Measurements from ENCODE around the gene RBBP5.
"Not testable (repeated sequence)": the region's sequence is repeated elsewhere in the genome, so short reads cannot be mapped to it uniquely, and the experiment has no call there.

The RBBP5 gene, protein sequence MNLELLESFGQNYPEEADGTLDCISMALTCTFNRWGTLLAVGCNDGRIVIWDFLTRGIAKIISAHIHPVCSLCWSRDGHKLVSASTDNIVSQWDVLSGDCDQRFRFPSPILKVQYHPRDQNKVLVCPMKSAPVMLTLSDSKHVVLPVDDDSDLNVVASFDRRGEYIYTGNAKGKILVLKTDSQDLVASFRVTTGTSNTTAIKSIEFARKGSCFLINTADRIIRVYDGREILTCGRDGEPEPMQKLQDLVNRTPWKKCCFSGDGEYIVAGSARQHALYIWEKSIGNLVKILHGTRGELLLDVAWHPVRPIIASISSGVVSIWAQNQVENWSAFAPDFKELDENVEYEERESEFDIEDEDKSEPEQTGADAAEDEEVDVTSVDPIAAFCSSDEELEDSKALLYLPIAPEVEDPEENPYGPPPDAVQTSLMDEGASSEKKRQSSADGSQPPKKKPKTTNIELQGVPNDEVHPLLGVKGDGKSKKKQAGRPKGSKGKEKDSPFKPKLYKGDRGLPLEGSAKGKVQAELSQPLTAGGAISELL

DNA sequence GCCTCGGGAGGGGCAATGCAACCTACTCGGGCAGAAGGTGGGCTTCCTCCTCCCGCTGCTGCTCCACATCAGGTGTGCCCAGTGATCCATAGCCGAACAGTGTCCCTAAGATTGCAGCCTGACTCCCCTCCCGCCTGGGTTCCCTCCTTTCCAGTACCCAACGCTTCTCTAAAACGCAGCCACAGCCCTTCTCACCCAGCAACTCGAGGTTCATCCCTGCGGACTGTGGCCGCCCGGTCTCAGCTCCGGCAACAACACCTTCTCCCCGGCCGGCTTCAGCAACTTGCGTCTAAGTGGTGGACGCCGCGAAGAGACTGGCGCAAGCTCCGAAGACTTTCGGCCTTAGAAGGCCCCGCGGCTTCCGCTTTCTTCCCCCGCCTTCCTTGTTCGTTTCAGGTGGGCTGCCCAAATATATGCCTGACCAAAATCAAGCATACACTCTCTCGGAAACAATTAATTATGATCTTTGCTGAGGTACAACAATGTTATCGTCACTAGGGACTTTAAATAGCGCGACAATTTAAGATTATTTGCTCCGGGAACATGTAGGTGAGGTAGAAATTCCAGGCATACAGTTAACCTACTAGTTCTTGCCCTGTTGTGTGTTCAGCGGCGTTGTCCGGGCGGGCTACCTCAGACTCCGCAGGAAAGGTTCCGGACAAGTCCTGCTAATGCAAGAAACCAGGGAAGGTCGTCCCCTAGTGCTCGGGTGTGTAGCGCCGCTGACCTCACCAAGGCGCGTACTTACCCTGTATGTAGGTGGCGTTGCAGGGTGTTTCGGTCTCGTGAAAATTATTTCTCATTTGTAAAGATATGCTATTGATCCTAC lies at the start of gene RBBP5:
Gene RBBP5 (minus strand): TSS at position 319 of the 829 bp plus-strand sequence. CDS start 105 bp downstream, at position 214.
- peak; percentile 97 for DNase-seq

DNA sequence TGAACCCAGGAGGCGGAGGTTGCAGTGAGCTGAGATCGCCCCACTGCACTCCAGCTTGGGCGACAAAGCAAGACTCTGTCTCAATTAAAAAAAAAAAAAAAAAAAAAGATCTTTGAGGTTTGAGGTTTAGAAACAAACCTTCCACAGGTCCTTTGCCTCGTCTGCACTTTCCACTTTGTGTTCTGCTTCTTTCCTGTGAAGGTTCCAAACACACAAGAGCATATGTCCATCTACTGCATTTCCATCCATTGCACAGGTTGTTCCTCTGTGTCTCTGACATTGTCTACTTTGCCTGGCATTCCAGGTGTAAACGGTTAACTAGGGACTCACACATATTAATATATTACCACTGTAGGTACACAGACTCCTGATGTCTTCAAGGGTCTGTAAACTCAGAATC lies 49.6 kb upstream of the RBBP5 start:
- DNase-seq: no peak

DNA sequence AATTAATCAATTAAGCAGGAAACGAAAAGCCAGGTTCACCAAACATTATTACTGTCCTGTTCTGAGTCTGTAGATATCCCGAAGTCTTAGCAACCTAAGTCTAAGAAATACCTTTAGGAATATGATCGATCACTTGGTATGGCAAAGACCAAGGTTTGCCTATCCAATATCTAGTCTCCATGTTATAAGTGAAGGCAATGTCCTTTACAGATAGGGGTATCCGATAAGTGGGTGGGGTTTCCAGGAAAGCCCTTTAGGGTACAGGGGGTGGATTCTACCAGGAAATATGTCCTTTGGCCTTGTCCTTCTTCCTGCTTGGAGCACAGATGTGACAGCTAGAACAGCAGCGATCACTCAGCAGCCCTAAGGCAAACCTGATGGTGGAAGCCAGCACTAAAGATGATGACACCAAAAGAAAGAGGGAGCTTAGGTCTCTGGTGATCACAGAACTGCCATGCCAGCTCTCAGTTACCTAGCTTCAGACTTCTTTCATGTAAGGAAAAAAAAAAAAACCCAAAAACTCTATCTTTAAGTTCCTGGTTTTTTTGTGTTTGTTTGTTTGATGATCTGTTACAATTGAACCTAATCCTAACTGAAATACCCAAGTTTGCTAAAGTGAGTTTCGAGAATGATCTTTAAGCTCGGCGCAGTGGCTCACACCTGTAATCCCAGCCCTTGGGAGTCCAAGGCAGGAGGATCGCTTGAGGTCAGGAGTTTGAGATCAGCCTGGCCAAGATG lies 48.9 kb upstream of the RBBP5 start:
- DNase-seq: no peak

DNA sequence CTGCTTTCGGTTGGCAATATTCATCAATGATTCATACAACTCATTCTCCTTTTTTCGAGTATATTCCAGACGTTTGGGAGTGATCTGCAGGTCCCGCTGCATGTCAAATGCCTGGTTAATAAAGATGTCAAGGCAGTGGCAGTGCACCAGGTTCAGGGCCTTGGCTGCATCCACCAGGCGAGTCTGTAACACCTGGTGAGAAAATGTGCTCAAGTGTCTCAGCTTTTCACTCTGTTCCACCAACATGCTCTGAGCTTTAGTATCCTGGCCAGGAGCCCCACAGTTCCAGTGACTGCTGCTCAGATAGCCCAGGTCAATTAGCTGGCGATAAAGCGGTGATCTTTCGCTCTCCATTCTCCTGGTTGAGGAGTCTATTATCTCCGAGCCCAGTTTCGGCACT lies 47.5 kb upstream of the RBBP5 start:
- no peak for DNase-seq

DNA sequence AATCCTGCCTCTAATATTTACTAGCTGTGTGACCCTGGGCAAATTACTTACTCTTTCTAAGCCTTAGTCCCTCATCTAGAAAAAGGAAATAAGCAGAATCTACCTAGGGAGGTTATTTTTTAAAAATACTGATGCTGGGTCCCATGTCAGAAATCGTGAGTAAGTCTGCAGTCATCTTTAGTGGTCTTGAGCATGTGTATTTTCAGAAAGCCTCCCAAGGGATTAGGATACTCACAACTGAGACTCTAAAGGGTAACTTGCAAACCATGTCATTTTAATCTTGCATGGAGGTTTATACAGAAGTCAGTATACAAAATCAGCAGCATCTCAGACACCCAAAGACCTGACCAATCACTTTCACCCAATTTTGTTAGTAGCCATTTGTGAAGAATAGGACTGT lies 46.5 kb upstream of the RBBP5 start:
- no peak for DNase-seq

DNA sequence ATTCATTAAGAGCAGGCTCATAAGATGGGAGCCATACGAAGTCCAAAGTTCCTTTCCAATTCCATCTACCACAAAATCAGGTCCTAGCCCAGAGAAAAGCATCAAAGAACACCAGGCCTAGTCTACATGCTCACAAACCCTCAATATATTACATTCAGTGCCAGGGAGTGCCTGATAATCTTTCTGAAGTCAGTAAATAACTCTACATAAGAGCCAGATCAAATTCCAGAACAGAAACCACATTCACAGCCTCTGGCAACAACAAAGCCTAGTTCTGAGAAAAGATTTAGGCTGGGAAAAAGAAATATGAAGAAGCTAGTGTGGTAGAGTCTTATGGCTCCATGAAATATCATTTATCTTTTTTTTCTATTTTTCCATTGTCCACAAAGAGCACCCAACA lies 40.5 kb upstream of the RBBP5 start:
- no peak for DNase-seq

DNA sequence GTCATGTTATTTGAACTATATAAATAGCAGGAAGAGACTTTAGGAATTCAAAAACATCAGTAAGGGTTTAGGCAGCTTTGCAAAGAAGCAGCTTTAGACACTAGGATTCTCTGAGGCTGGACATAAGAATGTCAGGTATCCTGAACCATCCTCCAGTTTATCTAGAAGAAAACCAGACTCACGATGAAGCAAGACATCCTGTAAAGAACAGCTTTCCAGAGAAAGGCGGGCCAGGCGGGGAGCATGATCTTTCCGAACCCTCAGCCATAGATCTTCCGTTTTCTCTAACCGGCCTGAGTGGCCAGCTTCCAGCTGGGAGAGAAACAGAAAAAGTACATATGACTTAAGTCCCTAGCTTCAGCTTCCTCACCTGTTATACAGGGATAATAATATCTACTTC lies 39.3 kb upstream of the RBBP5 start:
- no peak for DNase-seq

DNA sequence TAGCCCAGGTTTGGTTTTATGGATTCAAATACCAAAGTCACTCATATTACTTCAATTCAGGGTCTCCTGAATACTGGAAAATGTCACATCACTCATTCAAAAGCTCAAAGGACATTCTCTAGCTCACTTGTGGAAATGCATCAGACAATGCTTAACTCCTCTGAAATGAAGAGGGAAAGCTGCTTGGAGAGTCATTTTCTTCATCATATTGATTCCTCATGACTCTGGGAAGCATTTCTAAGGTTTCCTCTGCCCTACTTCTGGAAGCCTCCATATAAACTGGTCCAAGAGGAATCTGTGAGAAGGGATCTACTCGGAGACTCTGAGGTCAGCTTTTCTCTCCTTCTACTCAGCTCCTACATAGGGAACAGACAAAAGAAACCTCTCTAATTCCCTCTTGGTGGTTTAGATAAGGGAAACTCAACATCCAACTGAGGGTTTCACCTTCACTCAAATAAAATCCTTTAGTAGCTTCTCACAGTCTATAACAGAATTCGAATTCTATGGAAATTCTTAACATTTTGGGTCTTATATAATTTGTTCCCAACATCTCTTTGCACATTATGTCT lies 36.4 kb upstream of the RBBP5 start:
- no peak for DNase-seq

DNA sequence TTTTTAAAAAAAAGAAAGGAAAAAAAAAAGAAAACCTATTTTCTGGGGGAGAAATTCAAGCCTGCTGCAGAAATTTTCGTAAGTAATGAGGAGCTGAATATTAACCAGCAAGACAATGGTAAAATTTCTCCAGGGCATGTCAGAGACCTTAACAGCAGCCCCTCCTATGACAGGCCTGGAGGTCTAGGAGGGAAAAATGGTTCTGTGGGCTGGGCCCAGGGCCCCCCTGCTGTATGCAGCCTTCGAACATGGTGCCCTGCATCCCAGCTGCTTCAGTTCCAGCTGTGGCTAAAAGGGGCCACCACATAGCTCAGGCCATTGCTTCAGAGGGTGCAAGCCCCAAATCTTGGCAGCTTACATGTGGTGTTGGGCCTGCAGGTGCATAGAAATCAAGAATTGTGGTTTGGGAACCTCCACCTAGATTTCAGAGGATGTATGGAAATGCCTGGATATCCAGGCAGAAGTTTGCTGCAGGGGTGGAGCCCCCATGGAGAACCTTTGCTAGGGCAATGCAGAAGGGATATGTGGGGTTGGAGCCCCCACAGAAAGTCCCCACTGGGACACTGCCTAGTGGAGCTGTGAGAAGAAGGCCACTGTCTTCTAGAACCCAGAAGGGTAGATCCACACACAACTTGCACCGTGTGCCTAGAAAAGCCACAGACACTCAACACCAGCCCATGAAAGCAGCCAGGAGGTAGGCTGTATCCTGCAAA lies 34.0 kb upstream of the RBBP5 start:
- not testable (repeated sequence) for DNase-seq

DNA sequence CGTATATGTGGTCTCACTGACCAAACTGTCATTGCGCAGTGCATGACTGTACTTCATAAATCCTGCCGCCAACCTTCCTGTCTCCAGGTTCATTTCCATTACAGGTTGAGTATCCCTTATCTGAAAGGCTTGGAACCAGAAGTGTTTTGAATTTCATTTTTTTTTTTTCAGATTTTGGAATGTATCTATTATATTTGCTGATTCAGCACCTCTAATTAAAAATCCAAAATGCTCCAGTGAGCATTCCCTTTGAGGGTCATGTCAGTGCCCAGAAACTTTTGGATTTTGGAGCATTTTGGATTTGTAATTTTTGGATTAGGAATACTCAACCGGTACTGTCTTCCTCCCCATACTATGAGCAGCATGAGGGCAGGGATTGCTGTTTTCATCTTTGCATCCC lies 30.7 kb upstream of the RBBP5 start:
- DNase-seq: no peak

DNA sequence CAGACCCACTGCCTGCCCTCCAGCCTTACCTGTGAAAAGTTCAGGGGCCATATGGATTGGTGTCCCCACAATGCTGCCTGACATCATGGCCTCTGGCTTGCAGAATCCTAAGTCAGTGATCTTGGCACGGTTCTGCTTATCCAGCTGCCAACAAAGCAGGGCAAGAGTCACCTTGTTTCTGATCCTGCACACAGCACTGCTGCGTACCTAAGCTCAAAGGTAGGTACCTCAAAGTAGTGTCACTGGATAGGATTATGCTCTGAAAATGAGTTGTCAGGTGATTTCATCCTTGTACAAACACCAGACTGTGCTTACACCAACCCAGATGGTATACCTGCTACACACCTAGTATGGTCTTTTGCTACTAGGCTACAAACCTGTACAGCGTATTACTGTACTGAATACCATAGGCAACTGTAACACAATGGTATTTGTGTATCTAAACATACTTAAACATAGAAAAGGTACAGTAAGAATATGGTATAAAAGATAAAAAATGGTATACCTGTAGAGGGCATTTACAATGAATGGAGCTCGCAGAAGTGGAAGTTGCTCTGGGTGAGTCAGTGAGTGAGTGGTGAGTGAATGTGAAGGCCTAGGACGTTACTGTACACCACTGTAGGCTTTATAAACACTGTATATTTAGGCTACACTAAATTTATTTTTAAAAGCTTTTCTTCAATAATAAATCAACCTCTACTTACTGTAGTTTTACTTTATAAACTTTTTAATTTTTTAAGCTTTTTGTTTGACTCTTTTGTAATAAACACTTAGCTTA lies 29.1 kb upstream of the RBBP5 start:
- DNase-seq: no peak

DNA sequence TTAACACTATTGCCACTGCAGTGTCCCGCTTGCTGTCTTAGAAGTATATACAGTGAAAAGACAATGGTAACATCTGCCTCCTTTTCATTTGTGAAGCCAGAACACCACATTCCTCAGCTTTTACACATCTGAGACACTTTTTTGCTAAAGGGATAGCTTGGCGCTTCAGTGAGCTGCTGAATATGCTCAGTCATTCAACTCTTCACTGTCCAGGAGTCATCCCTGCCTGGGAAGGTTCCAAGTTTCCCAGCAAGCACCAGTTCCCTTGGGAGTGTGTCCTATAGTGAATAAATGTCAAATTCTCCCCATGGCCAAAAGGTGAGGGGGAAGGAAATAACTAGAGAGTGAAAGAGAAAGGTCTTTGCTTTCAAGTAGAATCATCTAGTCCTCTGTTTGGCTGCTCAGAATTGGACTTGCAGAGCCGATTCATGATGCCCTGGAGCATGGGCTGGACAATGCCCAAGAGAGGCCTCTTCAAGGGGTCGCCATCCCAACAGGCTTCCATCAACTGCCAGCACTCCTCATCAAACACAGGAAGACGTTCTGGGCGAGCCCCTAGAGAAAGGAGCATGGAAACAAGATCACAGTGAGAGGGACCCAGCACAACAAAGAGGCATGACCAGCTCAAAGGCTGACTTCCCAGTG lies 25.5 kb upstream of the RBBP5 start:
- DNase-seq: no peak

DNA sequence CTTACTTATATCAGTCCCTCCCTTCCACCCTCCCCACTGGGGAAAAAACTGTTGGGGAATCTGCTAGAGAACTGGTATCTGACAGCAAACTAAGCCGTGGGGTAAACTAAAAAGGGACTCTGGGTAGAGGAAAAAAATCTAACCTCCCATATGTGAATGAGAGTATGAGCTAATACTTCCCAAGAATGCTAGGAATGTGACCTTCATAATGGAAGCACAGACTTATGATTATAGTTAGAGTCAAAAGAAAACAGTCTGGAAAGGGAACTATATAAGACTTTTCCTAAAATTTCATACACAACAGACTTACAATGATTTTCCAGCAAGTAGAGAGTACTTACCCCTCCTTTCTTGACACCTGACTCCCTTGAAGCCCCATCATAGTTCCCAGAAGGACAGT lies 23.0 kb upstream of the RBBP5 start:
- DNase-seq: no peak

DNA sequence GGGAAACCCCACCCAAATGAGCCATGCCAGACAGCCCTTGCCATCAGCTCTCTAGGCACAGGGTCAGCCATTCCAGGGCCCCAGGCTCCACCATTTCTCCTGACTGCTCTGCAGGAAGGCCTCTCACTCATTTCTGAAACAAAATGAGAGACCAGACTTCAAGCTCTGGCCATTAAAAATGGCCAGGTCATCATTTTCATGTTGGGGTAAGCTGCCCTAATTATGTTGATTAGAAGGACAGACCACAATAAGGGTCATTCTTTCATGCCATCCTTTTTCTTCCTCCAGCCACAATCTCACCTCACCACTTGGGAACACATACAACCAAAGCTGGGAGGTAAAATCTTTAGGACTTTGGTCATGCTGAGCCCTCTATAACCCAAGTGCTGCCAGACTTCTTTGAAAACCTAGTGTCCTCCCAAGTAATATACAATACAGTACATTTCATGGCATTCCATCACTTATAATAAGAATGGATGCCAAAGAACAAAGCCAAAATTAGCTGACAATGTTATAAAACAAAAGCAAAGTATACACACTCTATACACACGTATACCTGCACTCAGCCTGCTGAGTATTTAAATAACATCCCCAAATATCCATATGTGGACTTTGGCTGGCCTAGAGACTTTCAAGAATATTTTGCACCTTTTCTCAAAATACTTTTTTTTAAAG lies 22.4 kb upstream of the RBBP5 start:
- DNase-seq: no peak

DNA sequence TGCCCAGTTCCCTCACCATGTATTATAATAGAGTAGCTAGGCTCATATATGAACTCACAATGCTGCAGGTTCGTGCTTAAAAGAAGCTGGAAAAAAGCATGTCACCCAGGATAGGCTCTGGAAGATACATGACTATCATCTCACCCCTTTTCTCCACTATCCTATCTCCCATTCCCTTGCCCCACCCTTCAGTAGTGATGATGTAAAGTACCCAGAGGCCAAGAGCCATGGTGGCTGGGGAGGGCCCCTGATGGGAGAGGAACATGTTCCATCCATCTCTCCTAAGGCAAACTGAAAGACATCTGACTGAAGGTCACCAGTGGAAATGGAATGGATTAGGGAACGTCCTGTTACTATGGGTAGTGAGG lies 20.3 kb upstream of the RBBP5 start:
- DNase-seq: no peak

DNA sequence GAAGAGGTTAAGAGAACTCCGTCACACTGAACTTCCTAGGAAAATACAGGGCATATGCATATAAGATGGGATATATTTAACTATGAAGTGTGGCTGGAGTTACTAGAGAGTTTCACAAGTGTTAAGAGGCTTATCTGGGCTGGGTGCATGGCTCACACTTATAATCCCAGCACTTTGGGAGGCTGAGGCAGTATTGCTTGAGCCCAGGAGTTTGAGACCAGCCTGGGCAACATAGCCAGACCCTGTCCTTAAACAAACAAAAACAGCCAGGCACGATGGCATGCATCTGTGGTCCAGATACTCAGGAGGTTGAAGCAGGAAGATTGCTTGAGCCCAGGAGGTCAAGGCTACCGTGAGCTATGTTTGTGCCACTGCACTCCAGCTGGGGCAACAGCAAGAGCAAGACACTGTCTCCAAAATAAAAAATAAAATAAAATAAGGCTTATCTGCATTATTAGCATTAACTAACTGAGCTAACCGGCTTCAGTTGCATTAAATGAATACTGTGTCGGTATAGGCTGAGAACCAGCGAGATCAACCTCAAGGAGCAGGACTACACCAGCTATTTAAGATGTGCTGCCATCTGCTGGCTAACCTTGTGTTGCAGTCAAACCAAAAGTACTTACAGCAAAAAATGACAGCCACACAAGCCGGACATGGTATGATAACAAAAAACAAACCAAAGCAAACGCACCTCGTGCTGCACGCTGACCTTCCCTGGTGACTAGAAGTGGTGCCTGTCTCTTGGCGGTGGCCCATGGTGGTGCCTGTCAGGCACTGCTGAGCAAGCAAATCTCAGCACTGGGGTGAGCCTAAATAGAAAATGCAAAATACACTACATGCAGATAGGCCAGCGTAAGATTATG lies 19.7 kb upstream of the RBBP5 start:
- peak; percentile 85 for DNase-seq

DNA sequence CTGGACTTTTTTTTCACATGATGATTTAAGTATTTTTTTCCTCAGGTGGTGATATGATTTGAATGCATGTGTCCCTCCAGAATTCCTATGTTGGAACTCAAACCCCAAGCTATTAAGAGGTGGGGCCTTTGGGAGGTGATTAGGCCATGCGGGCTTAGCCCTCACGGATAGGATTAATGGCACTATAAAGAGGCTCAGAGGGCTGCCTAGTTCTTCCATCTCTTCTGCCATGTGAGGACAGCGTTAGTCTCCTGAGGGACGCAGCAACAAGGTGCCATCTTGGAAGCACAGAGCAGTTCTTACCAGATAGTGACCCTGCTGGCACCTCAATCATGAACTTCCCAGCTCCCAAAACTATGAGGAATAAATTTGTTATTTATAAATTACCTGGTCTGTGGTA lies 18.3 kb upstream of the RBBP5 start:
- no peak for DNase-seq

DNA sequence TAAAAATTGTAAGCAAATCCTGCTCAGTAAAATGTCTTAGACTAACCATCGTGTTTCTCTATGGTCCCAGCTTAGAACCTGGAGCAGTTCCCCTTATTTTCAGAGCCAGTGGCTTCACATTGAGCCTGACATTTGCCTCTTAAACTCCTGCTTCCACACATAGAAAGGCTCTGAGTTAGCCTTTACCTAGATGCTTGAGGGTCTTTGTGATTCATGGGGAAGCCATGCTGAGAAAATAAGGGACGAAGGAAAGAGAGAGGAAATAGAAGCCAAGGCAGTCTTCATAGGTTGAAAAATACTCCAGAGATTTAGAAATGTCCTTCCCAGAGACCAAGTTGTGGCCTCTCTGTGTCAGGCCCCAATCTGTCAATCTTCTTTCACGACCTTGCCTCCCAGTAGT lies 16.1 kb upstream of the RBBP5 start:
- DNase-seq: no peak

DNA sequence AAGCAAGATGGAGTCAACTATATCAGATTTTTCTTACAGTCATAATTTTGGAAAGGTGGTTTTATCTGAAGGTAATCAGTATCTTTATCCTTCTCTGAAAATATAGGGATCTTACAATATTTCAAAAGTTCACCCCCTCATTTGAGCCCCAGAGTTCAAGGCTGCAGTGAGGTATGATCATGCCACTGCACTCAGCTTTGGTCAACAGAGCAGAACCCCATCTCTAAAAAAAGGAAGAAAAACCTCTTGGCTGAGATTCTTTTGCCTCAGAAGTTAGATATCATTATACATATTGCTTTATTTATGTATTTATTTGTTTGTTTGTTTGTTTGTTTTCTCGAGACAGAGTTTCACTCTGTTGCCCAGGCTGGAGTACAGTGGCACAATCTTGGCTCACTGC lies 11.5 kb upstream of the RBBP5 start:
- DNase-seq: no peak
